WTC11 (cell line): Measurements from ENCODE around the gene PTPRG. TPM values are rescaled to one million over a fixed set of nuclear protein-coding genes. Genes with fewer than 3 reads are reported as not detected.
A peak's percentile ranks its signal among the peaks of the same experiment; 100 is the strongest.

Source experiments
- ATAC-seq: fragments of 200-7000 bp; cut with Tn5 transposase; 2 replicates; pipeline ENCODE4 v1.10.0; 2021; ENCODE audit warnings: mild to moderate bottlenecking, moderate library complexity
- CTCF ChIA-PET: fragments of 300-600 bp; sonication (Branson Sonifier 250); formaldehyde crosslinking; loops from one replicate; lab custom pipeline; 2021; ENCODE audit warnings: antibody characterized with exemption; lab: Charles Lee
- POLR2A ChIA-PET: fragments of 350-600 bp; sonication (Branson Sonifier 250); formaldehyde crosslinking; loops from one replicate; lab custom pipeline; 2021; ENCODE audit warnings: antibody characterized with exemption; lab: Charles Lee
- DNase-seq: peaks from one replicate; pipeline ENCODE4 v3.0.0; 2021; ENCODE audit warnings: low spot score
- H3K27ac Mint-ChIP-seq: 2 replicates; pipeline ENCODE4 v1.8.0; 2021; ENCODE audit warnings: mixed read lengths
- H3K27me3 Mint-ChIP-seq: 2 replicates; pipeline ENCODE4 v1.8.0; 2021; ENCODE audit warnings: low read depth, mild to moderate bottlenecking, moderate library complexity, mixed read lengths
- H3K36me3 Mint-ChIP-seq: 2 replicates; pipeline ENCODE4 v1.8.0; 2021; ENCODE audit warnings: mixed read lengths
- H3K4me1 Mint-ChIP-seq: 2 replicates; pipeline ENCODE4 v1.8.0; 2022; ENCODE audit warnings: mixed read lengths
- H3K4me3 Mint-ChIP-seq: 2 replicates; pipeline ENCODE4 v1.8.0; 2021; ENCODE audit warnings: mild to moderate bottlenecking, moderate library complexity, mixed read lengths
- H3K9me3 Mint-ChIP-seq: 2 replicates; pipeline ENCODE4 v1.8.0; 2021; ENCODE audit warnings: mixed read lengths
- CDX4 ChIP-seq: fragments of 250-450 bp; sonication (Bioruptor Pico); IDR thresholded peaks from 2 replicates; pipeline ENCODE4 v1.9.0; 2021; ENCODE audit warnings: moderate library complexity, mild to moderate bottlenecking, inconsistent platforms, borderline replicate concordance
- CREB1 ChIP-seq: sonication (generic); formaldehyde crosslinking; IDR thresholded peaks from 2 replicates; pipeline ENCODE4 v1.8.0; 2023; ENCODE audit warnings: mild to moderate bottlenecking, missing genetic modification reagents
- ETV6 ChIP-seq: sonication (generic); formaldehyde crosslinking; IDR thresholded peaks from 2 replicates; pipeline ENCODE4 v1.8.1; 2022; ENCODE audit warnings: mild to moderate bottlenecking, missing genetic modification reagents
- FOXP4 ChIP-seq: sonication (generic); formaldehyde crosslinking; IDR thresholded peaks from 2 replicates; pipeline ENCODE4 v1.8.0; 2022; ENCODE audit warnings: mild to moderate bottlenecking, missing genetic modification reagents
- GTF2I ChIP-seq: fragments of 250-450 bp; sonication (Bioruptor Pico); conservative IDR thresholded peaks from 2 replicates; pipeline ENCODE4 v1.4.0; 2021; ENCODE audit warnings: mild to moderate bottlenecking
- JAZF1 ChIP-seq: fragments of 250-450 bp; sonication (Bioruptor Pico); IDR thresholded peaks from 2 replicates; pipeline ENCODE4 v1.9.0; 2021; ENCODE audit warnings: moderate library complexity, mild to moderate bottlenecking, inconsistent platforms
- JUN ChIP-seq: sonication (generic); formaldehyde crosslinking; IDR thresholded peaks from 2 replicates; pipeline ENCODE4 v1.8.0; 2023; ENCODE audit warnings: mild to moderate bottlenecking, missing genetic modification reagents
- NR3C1 ChIP-seq: sonication (generic); formaldehyde crosslinking; conservative IDR thresholded peaks from 2 replicates; pipeline ENCODE4 v1.8.1; 2023; ENCODE audit warnings: low read depth, mild to moderate bottlenecking, missing genetic modification reagents
- RELA ChIP-seq: sonication (generic); formaldehyde crosslinking; IDR thresholded peaks from 2 replicates; pipeline ENCODE4 v1.8.1; 2022; ENCODE audit warnings: missing genetic modification reagents, mild to moderate bottlenecking, borderline replicate concordance
- SP1 ChIP-seq: sonication (generic); formaldehyde crosslinking; conservative IDR thresholded peaks from 2 replicates; pipeline ENCODE4 v1.8.1; 2022; ENCODE audit warnings: missing genetic modification reagents
- STAT6 ChIP-seq: sonication (generic); formaldehyde crosslinking; conservative IDR thresholded peaks from 2 replicates; pipeline ENCODE4 v1.8.1; 2023; ENCODE audit warnings: mild to moderate bottlenecking, low read depth, missing genetic modification reagents, moderate library complexity
- TCF7 ChIP-seq: sonication (generic); formaldehyde crosslinking; IDR thresholded peaks from 2 replicates; pipeline ENCODE4 v1.8.0; 2022; ENCODE audit warnings: mild to moderate bottlenecking, low read depth, missing genetic modification reagents, moderate library complexity
- TEAD4 ChIP-seq: sonication (generic); formaldehyde crosslinking; IDR thresholded peaks from 2 replicates; pipeline ENCODE4 v1.8.0; 2022; ENCODE audit warnings: mild to moderate bottlenecking, missing genetic modification reagents
- ZNF263 ChIP-seq: sonication (generic); formaldehyde crosslinking; IDR thresholded peaks from 2 replicates; pipeline ENCODE4 v1.8.1; 2022; ENCODE audit warnings: low read depth, mild to moderate bottlenecking, moderate library complexity, missing genetic modification reagents
- ZNF671 ChIP-seq: fragments of 250-450 bp; sonication (Bioruptor Pico); IDR thresholded peaks from 2 replicates; pipeline ENCODE4 v1.8.0; 2021; ENCODE audit warnings: mild to moderate bottlenecking
- ZSCAN18 ChIP-seq: fragments of 250-450 bp; sonication (Bioruptor Pico); IDR thresholded peaks from 2 replicates; pipeline ENCODE4 v2.1.2; 2022; ENCODE audit warnings: mild to moderate bottlenecking, moderate library complexity
- total RNA-seq: library from RNA; stranded (reverse); gene quantifications from 3 replicates; pipeline ENCODE4 v1.2.3, GENCODE V29; 2021
- TF ChIP-seq, protein P1 (sequence below): sonication (generic); formaldehyde crosslinking; IDR thresholded peaks from 2 replicates; pipeline ENCODE4 v1.8.1; 2023; ENCODE audit warnings: mild to moderate bottlenecking, missing genetic modification reagents, moderate library complexity
- TF ChIP-seq, protein P2 (sequence below): sonication (generic); formaldehyde crosslinking; IDR thresholded peaks from 2 replicates; pipeline ENCODE4 v1.8.0; 2023; ENCODE audit warnings: mild to moderate bottlenecking, missing genetic modification reagents
- TF ChIP-seq, protein P3 (sequence below): sonication (generic); formaldehyde crosslinking; IDR thresholded peaks from 2 replicates; pipeline ENCODE4 v1.8.1; 2023; ENCODE audit warnings: mild to moderate bottlenecking, missing genetic modification reagents

Gene PTPRG
- total RNA-seq, 1 experiment from 2014 or later: 106 TPM

DNA sequence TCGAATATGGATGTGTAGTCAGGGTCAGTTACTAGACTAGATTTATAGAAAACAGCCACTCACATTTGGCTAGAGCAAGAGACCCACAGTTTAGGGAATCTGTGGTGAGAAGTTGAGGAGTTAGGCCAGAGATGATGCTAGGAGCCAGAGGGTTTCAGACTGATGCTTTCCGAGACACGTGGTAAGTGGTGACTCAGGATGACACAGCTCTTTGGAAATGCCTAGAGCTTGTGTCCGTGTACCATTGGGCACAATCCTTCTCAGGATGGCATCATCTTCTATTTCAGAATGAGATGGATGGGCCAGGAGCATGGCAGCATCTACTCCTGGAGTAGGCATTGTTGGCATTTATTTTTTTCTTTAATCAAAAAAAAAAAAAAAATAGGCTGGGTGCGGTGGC lies 28.5 kb downstream of the PTPRG start (continued):
- no peak for TF ChIP-seq ZNF263 (CRISPR knock-in tag)
- no peak for TF ChIP-seq FOXP4 (CRISPR knock-in tag)
- TF ChIP-seq ETV6: no peak

- Mint-ChIP-seq H3K9me3 (peaks cover 4% of the 10 kb centered on the region; the same call in 1 of the 2 replicates), H3K27ac (peak overlapping the region; percentile 16), H3K36me3 (peaks cover 14% of the 10 kb centered on the region), H3K4me3 (no peak overlapping the region), H3K4me1 (peaks cover 62% of the 10 kb centered on the region), H3K27me3 (no peaks in the 10 kb centered on the region)
- ATAC-seq: no peak
- no peak for DNase-seq
- POLR2A ChIA-PET: no interaction called here
- no peak for TF ChIP-seq SP1 (CRISPR knock-in tag)
- TF ChIP-seq JAZF1 (CRISPR knock-in tag): no peak
- TF ChIP-seq ZSCAN18 (CRISPR knock-in tag): no peak
- TF ChIP-seq, protein P1, sequence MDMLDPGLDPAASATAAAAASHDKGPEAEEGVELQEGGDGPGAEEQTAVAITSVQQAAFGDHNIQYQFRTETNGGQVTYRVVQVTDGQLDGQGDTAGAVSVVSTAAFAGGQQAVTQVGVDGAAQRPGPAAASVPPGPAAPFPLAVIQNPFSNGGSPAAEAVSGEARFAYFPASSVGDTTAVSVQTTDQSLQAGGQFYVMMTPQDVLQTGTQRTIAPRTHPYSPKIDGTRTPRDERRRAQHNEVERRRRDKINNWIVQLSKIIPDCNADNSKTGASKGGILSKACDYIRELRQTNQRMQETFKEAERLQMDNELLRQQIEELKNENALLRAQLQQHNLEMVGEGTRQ (CRISPR knock-in tag): no peak
- no peak for TF ChIP-seq ZNF263 (CRISPR knock-in tag)
- TF ChIP-seq, protein P2, sequence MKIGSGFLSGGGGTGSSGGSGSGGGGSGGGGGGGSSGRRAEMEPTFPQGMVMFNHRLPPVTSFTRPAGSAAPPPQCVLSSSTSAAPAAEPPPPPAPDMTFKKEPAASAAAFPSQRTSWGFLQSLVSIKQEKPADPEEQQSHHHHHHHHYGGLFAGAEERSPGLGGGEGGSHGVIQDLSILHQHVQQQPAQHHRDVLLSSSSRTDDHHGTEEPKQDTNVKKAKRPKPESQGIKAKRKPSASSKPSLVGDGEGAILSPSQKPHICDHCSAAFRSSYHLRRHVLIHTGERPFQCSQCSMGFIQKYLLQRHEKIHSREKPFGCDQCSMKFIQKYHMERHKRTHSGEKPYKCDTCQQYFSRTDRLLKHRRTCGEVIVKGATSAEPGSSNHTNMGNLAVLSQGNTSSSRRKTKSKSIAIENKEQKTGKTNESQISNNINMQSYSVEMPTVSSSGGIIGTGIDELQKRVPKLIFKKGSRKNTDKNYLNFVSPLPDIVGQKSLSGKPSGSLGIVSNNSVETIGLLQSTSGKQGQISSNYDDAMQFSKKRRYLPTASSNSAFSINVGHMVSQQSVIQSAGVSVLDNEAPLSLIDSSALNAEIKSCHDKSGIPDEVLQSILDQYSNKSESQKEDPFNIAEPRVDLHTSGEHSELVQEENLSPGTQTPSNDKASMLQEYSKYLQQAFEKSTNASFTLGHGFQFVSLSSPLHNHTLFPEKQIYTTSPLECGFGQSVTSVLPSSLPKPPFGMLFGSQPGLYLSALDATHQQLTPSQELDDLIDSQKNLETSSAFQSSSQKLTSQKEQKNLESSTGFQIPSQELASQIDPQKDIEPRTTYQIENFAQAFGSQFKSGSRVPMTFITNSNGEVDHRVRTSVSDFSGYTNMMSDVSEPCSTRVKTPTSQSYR (CRISPR knock-in tag): no peak
- no peak for TF ChIP-seq TCF7 (CRISPR knock-in tag)
- no peak for TF ChIP-seq CDX4 (CRISPR knock-in tag)
- TF ChIP-seq STAT6: no peak
- no peak for TF ChIP-seq ZNF671 (CRISPR knock-in tag)
- no peak for TF ChIP-seq NR3C1 (CRISPR knock-in tag)
- no peak for TF ChIP-seq TEAD4 (CRISPR knock-in tag)
- TF ChIP-seq RELA (CRISPR knock-in tag): no peak
- TF ChIP-seq, protein P3, sequence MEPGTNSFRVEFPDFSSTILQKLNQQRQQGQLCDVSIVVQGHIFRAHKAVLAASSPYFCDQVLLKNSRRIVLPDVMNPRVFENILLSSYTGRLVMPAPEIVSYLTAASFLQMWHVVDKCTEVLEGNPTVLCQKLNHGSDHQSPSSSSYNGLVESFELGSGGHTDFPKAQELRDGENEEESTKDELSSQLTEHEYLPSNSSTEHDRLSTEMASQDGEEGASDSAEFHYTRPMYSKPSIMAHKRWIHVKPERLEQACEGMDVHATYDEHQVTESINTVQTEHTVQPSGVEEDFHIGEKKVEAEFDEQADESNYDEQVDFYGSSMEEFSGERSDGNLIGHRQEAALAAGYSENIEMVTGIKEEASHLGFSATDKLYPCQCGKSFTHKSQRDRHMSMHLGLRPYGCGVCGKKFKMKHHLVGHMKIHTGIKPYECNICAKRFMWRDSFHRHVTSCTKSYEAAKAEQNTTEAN: no peak
- no peak for TF ChIP-seq CREB1
- TF ChIP-seq JUN (CRISPR knock-in tag): no peak
- TF ChIP-seq GTF2I: no peak
- CTCF ChIA-PET: no interaction called here
Observed at GRCh38 chr3:61591300-61591699, 29.9 kb downstream of the PTPRG start.
